ENCODE measurements around the gene RTN4RL1.

GRCh38 chr17:2015314-2015713 lies 9.8 kb downstream of the RTN4RL1 start:
- TF ChIP-seq POLR2AphosphoS5 (IDR thresholded peaks at IDR 0.05; ENCODE audit: low read depth, low read length) (no peak), CTCF (IDR thresholded peaks at IDR 0.05) (no peak), TCF7L2 (IDR thresholded peaks at IDR 0.05; ENCODE audit: low read depth, low read length) (no peak), SIN3A (IDR thresholded peaks at IDR 0.05; ENCODE audit: borderline replicate concordance, insufficient read depth, low read depth, low read length) (no peak)

All from Panc1 (cell line).